K562 (cell line): ENCODE measurements around the gene SUPT3H. TPM values are rescaled to one million over a fixed set of nuclear protein-coding genes. Genes with fewer than 3 reads are reported as not detected.

Experiments used
- ATAC-seq: fragments of 200-7000 bp; cut with Tn5 transposase; 3 replicates; pipeline ENCODE4 v1.9.1; 2020; ENCODE audit warnings: moderate library complexity
- BruUV-seq: library from RNA; stranded (reverse); fragments of 400-500 nt; replicated peaks from 2 replicates; lab custom pipeline; 2021; lab: Mats Ljungman, UMichigan
- CTCF ChIA-PET: fragments of 300-600 bp; formaldehyde crosslinking; extraction: SDS; loops from one replicate; lab custom pipeline; 2021; ENCODE audit warnings: low intra/inter-chr PET ratio; lab: Yijun Ruan, JAX
- POLR2A ChIA-PET: fragments of 300-600, 350-650 bp; sonication (Branson Sonifier 250); formaldehyde crosslinking; extraction: SDS; loops from one replicate; lab custom pipeline; 2021; ENCODE audit warnings: antibody characterized with exemption, inconsistent platforms; lab: Yijun Ruan, JAX
- DNase-seq, 4 experiments: peaks; one replicate each; pipeline versions ENCODE4 v3.0.0 to v3.0.0-alpha.2; 2011 to 2018; ENCODE audit warnings: low spot score in 3 of 4, mixed read lengths in 3 of 4; ENCODE audit errors: extremely low read depth in 1 of 4
- FAIRE-seq: peaks from 2 replicates; lab custom pipeline; 2011; peaks lifted over from hg19 to GRCh38; lab: Jason Lieb, UNC
- H2AFZ ChIP-seq: 2 replicates; pipeline ENCODE4 v1.6.0; 2011; ENCODE audit warnings: low read depth, low read length, control low read depth, inconsistent platforms
- H3K27ac ChIP-seq: fragments of 200-600 bp; 3 replicates; pipeline ENCODE4 v1.8.0; 2011; ENCODE audit warnings: low read depth, mild to moderate bottlenecking, control low read depth, inconsistent platforms, low read length, moderate library complexity, mixed read lengths; ENCODE audit errors: extremely low read depth
- H3K27me3 ChIP-seq, 2 experiments: fragments of 300-600 bp in 1 of 2; 2 replicates in 1 of 2; 3 replicates in 1 of 2; pipeline versions ENCODE4 v1.6.0 to v1.8.0; 2011; ENCODE audit warnings: inconsistent platforms in 2 of 2, low read length in 2 of 2, mild to moderate bottlenecking in 1 of 2, mixed read lengths in 1 of 2, moderate library complexity in 1 of 2; ENCODE audit not compliant: control insufficient read depth in 2 of 2, insufficient read depth in 2 of 2
- H3K36me3 ChIP-seq: fragments of 300-600 bp; 3 replicates; pipeline ENCODE4 v1.8.0; 2011; ENCODE audit warnings: mild to moderate bottlenecking, low read length, inconsistent platforms; ENCODE audit not compliant: control insufficient read depth, insufficient read depth
- H3K4me1 ChIP-seq, 2 experiments: fragments of 200-600 bp in 1 of 2; replicated peaks in 1 of 2; 2 replicates in 1 of 2; 3 replicates in 1 of 2; pipeline versions ENCODE4 v1.5.1 to v1.8.0; 2011; ENCODE audit warnings: inconsistent platforms in 2 of 2, low read length in 2 of 2, mild to moderate bottlenecking in 1 of 2, mixed read lengths in 1 of 2, moderate library complexity in 1 of 2; ENCODE audit not compliant: control insufficient read depth in 2 of 2, insufficient read depth in 2 of 2
- H3K4me2 ChIP-seq: 2 replicates; pipeline ENCODE4 v1.6.1; 2011; ENCODE audit warnings: low read length, control low read depth, inconsistent platforms, mixed read lengths; ENCODE audit not compliant: insufficient read depth
- H3K4me3 ChIP-seq: fragments of 200-600 bp; sonication (generic), shearing (Covaris generic); 2 replicates; pipeline ENCODE4 v1.5.1; 2016; ENCODE audit warnings: control low read depth, inconsistent platforms
- H3K79me2 ChIP-seq: fragments of 200-600 bp; 3 replicates; pipeline ENCODE4 v1.8.0; 2011; ENCODE audit warnings: low read length, inconsistent platforms; ENCODE audit not compliant: control insufficient read depth, insufficient read depth
- H3K9ac ChIP-seq, 2 experiments: 2 replicates each; pipeline versions ENCODE4 v1.6.0 to v1.6.1; 2011; ENCODE audit warnings: low read depth in 2 of 2, low read length in 2 of 2, control low read depth in 1 of 2, inconsistent platforms in 1 of 2, mild to moderate bottlenecking in 1 of 2, mixed read lengths in 1 of 2; ENCODE audit not compliant: insufficient read depth in 1 of 2
- H3K9me1 ChIP-seq: one replicate; pipeline ENCODE4 v1.6.0; 2011; ENCODE audit warnings: inconsistent platforms, mild to moderate bottlenecking, low read length, moderate library complexity; ENCODE audit not compliant: control insufficient read depth, insufficient read depth
- H3K9me3 ChIP-seq: replicated peaks from 2 replicates; pipeline ENCODE4 v1.5.1; 2011; ENCODE audit warnings: low read depth, low read length, inconsistent platforms; ENCODE audit not compliant: control insufficient read depth, insufficient read depth
- H4K20me1 ChIP-seq: replicated peaks from 2 replicates; pipeline ENCODE4 v1.6.1; 2011; ENCODE audit warnings: low read length, inconsistent platforms, mixed read lengths; ENCODE audit not compliant: control insufficient read depth, insufficient read depth
- CTCF ChIP-seq, 3 experiments: IDR thresholded peaks in 2 of 3; conservative IDR thresholded peaks in 1 of 3; 2 replicates each; pipeline ENCODE4 v1.5.1; 2011 to 2012; ENCODE audit warnings: low read length in 3 of 3, mild to moderate bottlenecking in 3 of 3, control low read depth in 2 of 3, improper control_type of control experiment in 1 of 3, inconsistent platforms in 1 of 3, low read depth in 1 of 3, mixed read lengths in 1 of 3, moderate library complexity in 1 of 3; ENCODE audit not compliant: insufficient read depth in 2 of 3
- DLX4 ChIP-seq: fragments of 250-450 bp; sonication (Bioruptor Pico); IDR thresholded peaks from 2 replicates; pipeline ENCODE4 v1.6.1; 2021; ENCODE audit warnings: mild to moderate bottlenecking
- ETS2 ChIP-seq: IDR thresholded peaks from 2 replicates; pipeline ENCODE4 v1.6.1; 2016; ENCODE audit warnings: borderline replicate concordance, missing genetic modification characterization, mild to moderate bottlenecking, moderate library complexity, missing compliant biosample characterization; ENCODE audit not compliant: poor library complexity, severe bottlenecking
- FIP1L1 ChIP-seq: fragments of 200-400 bp; formaldehyde crosslinking; IDR thresholded peaks from 2 replicates; pipeline ENCODE4 v1.6.1; 2018; ENCODE audit warnings: mild to moderate bottlenecking, low read depth, low read length; ENCODE audit not compliant: poor library complexity, severe bottlenecking
- GMEB1 ChIP-seq: fragments of 250-450 bp; sonication (Bioruptor Pico); IDR thresholded peaks from 2 replicates; pipeline ENCODE4 v1.4.0; 2020; ENCODE audit warnings: mild to moderate bottlenecking
- LEF1 ChIP-seq: fragments of 450-650 bp; IDR thresholded peaks from 2 replicates; pipeline ENCODE4 v1.6.1; 2016; ENCODE audit warnings: mild to moderate bottlenecking
- SIX5 ChIP-seq, 2 experiments: IDR thresholded peaks; 2 replicates each; pipeline ENCODE4 v1.6.1; 2011; ENCODE audit warnings: low read length in 2 of 2, borderline replicate concordance in 1 of 2, low read depth in 1 of 2, mild to moderate bottlenecking in 1 of 2, moderate library complexity in 1 of 2; ENCODE audit not compliant: insufficient read depth in 1 of 2
- SMAD1 ChIP-seq: fragments of 150-350 bp; IDR thresholded peaks from 2 replicates; pipeline ENCODE4 v1.6.1; 2014; ENCODE audit warnings: low read length, low read depth; ENCODE audit not compliant: partially characterized antibody
- SRSF9 ChIP-seq: fragments of 200-400 bp; formaldehyde crosslinking; IDR thresholded peaks from 2 replicates; pipeline ENCODE4 v1.6.1; 2017; ENCODE audit warnings: low read depth, low read length, borderline replicate concordance
- TCF7L2 ChIP-seq: fragments of 150-350 bp; IDR thresholded peaks from 2 replicates; pipeline ENCODE4 v1.6.1; 2016; ENCODE audit warnings: low read depth, mild to moderate bottlenecking, low read length, moderate library complexity
- TFE3 ChIP-seq: fragments of 450-650 bp; formaldehyde crosslinking; IDR thresholded peaks from 2 replicates; pipeline ENCODE4 v1.4.0; 2020; ENCODE audit warnings: mild to moderate bottlenecking, mixed read lengths
- THAP7 ChIP-seq: fragments of 250-450 bp; sonication (Bioruptor Pico); IDR thresholded peaks from 2 replicates; pipeline ENCODE4 v1.5.0; 2021
- ZNF780A ChIP-seq: fragments of 250-450 bp; sonication (Bioruptor Pico); IDR thresholded peaks from 2 replicates; pipeline ENCODE4 v1.5.0; 2021; ENCODE audit warnings: mild to moderate bottlenecking
- ZNF830 ChIP-seq: fragments of 250-450 bp; sonication (Bioruptor Pico); IDR thresholded peaks from 2 replicates; pipeline ENCODE4 v1.5.0; 2021; ENCODE audit warnings: mild to moderate bottlenecking
- WGBS: fragments of 100-300 bp; shearing (Covaris generic); methylation state at CpG from one replicate; pipeline ENCODE4 v1.1.6; 2016; ENCODE audit warnings: low coverage, mixed read lengths; ENCODE audit not compliant: insufficient coverage; ENCODE audit errors: missing lambda C conversion rate; 5-methylcytosine and 5-hydroxymethylcytosine counted together
- in situ Hi-C: fragments of 300-500 bp; cut with MboI; formaldehyde crosslinking; loops from 4 replicates; pipeline ENCODE4 v1.15.0; 2018; ENCODE audit warnings: inconsistent platforms, mixed read lengths
- intact Hi-C: fragments of 100-400 bp; cut with micrococcal nuclease; formaldehyde crosslinking; loops from 2 replicates; pipeline ENCODE4 v1.14.2; 2022
- polyA plus RNA-seq, 8 experiments: library from polyadenylated mRNA; depleted of rRNA in 4 of 8; stranded (reverse) in 5 of 8; unstranded in 3 of 8; fragments of >200 nt; fragmentation: Nextera tagmentation in 2 of 8; fragmentation: Illumina TruSeq in 1 of 8; extraction: Ambion mirVana in 2 of 8; extraction: Trizol in 1 of 8; gene quantifications; 2 replicates each; pipeline versions ENCODE4 v1.2.1 to v1.2.3, GENCODE V29; 2011 to 2014; ENCODE audit warnings: inconsistent platforms in 1 of 8, missing spikeins in 1 of 8
- total RNA-seq, 7 experiments: library from RNA; depleted of rRNA in 6 of 7; stranded (reverse); fragments of >200 nt in 6 of 7; fragmentation: Illumina TruSeq in 2 of 7; extraction: Trizol in 2 of 7; gene quantifications; 2 replicates each; pipeline versions ENCODE4 v1.2.1 to v1.2.3, GENCODE V29; 2011 to 2021; ENCODE audit warnings: low replicate concordance in 1 of 7

The SUPT3H gene
- total and polyA plus RNA-seq, 9 of the 15 experiments (the other 6 are each of a cell fraction or from before 2014, with no cell fraction given): 7.2 to 16.3 (median 11.9) TPM

GRCh38 chr6:45132059-45132458 lies 245.7 kb downstream of the SUPT3H start (continued):
- no peak for TF ChIP-seq THAP7
- no peak for TF ChIP-seq SRSF9

GRCh38 chr6:45129051-45129450 lies 248.7 kb downstream of the SUPT3H start:
- FAIRE-seq (no peak), DNase-seq (no peak), ATAC-seq (no peak)
- H3K9me1 ChIP-seq: no peaks in the 10 kb centered on the region
- no TSS peak for BruUV-seq
- H4K20me1 ChIP-seq: no peaks in the 10 kb centered on the region
- in situ Hi-C loops (no loop called here), intact Hi-C loops (no loop called here)
- no peak overlapping the region for H3K4me2 ChIP-seq
- no peaks in the 10 kb centered on the region for H3K36me3 ChIP-seq
- ChIA-PET CTCF (no interaction called here), POLR2A (no interaction called here)
- no peaks in the 10 kb centered on the region for H3K4me1 ChIP-seq
- H3K79me2 ChIP-seq: no peaks in the 10 kb centered on the region
- H3K27me3 ChIP-seq: no peaks in the 10 kb centered on the region
- no peak overlapping the region for H2AFZ ChIP-seq
- H3K9me3 ChIP-seq: no peaks in the 10 kb centered on the region
- H3K27ac ChIP-seq: no peak overlapping the region
- 74% methylated on average over 1 of the region's 1 CpG for WGBS
- H3K9ac ChIP-seq: no peak overlapping the region
- no peak overlapping the region for H3K4me3 ChIP-seq
- TF ChIP-seq DLX4 (CRISPR knock-in tag) (no peak), TCF7L2 (no peak), LEF1 (no peak), ETS2 (tag) (no peak), TFE3 (CRISPR knock-in tag) (no peak), SIX5 (IDR thresholded peaks at IDR 0.05; ENCODE audit: borderline replicate concordance in 1 of 2, insufficient read depth in 1 of 2, low read depth in 1 of 2, low read length in 2 of 2) (no peak), GMEB1 (CRISPR knock-in tag) (no peak), ZNF830 (CRISPR knock-in tag) (no peak), FIP1L1 (no peak), SMAD1 (no peak), CTCF (IDR thresholded peaks at IDR 0.05 in 2 of 3, conservative IDR thresholded peaks at IDR 0.05 in 1 of 3; ENCODE audit: insufficient read depth in 2 of 3, low read depth in 1 of 3, low read length in 3 of 3) (no peak), ZNF780A (CRISPR knock-in tag) (no peak)
